Measurements from ENCODE around the gene SUSD3.

SUSD3 gene

GRCh38 chr9:93127395-93127911 is 69.0 kb downstream of the SUSD3 start:
- DNase-seq = no peak

GRCh38 chr9:93128011-93128714 is 69.7 kb downstream of the SUSD3 start:
- no peak for DNase-seq

GRCh38 chr9:93128715-93129224 is 70.3 kb downstream of the SUSD3 start:
- no peak for DNase-seq

GRCh38 chr9:93129286-93129685 is 70.8 kb downstream of the SUSD3 start:
- no peak for DNase-seq

- no peak for DNase-seq
These were observed 71.4 kb downstream of the SUSD3 start for GRCh38 chr9:93129691-93130500.

- DNase-seq = no peak
These were observed 72.5 kb downstream of the SUSD3 start for GRCh38 chr9:93130861-93131481.

- DNase-seq = no peak
These were observed 73.2 kb downstream of the SUSD3 start for GRCh38 chr9:93131599-93132286.

- DNase-seq = peak; percentile 31
These were observed 73.9 kb downstream of the SUSD3 start for GRCh38 chr9:93132287-93132927.

- no peak for DNase-seq
These were observed 74.6 kb downstream of the SUSD3 start for GRCh38 chr9:93132946-93133680.

- no peak for DNase-seq
These were observed 75.1 kb downstream of the SUSD3 start for GRCh38 chr9:93133681-93134014.

- DNase-seq = no peak
These were observed 75.7 kb downstream of the SUSD3 start, which contains the start of gene NINJ1 for GRCh38 chr9:93134015-93134739. Gene NINJ1, minus strand, starts transcription at chr9:93134251. Its CDS starts 34 bp downstream, at chr9:93134217.

Measured in NCI-H2029 treated with DMSO at 0.1 percent for 48 hours (cell line).